Fibroblast of the aortic adventitia (primary cell): ENCODE measurements around the gene ANKMY1. TPM values are rescaled to one million over a fixed set of nuclear protein-coding genes. Genes with fewer than 3 reads are reported as not detected.

Experiments used
- DNase-seq: peaks from one replicate; pipeline ENCODE4 v3.0.0-alpha.2; 2010; ENCODE audit warnings: low read depth
- H3K4me3 ChIP-seq: 2 replicates; pipeline ENCODE4 v1.5.1; 2011; ENCODE audit warnings: low read depth, mild to moderate bottlenecking, control low read depth, low read length, moderate library complexity
- CTCF ChIP-seq: IDR thresholded peaks from 2 replicates; pipeline ENCODE4 v1.5.1; 2011; ENCODE audit warnings: mild to moderate bottlenecking, low read length, control low read depth, inconsistent platforms; ENCODE audit not compliant: insufficient read depth
- total RNA-seq: library from RNA; depleted of rRNA; stranded (reverse); fragments of >200 nt; gene quantifications from 2 replicates; pipeline ENCODE4 v1.2.3, GENCODE V29; 2012; ENCODE audit warnings: low replicate concordance

The ANKMY1 gene
- total RNA-seq, 1 donor: 11.0 TPM

- TF ChIP-seq CTCF: no peak
- DNase-seq: no peak
- no peak overlapping the region for H3K4me3 ChIP-seq
These were observed 95.6 kb downstream of the ANKMY1 start for GRCh38 chr2:240462073-240462706.

- TF ChIP-seq CTCF: no peak
- no peak for DNase-seq
- no peak overlapping the region for H3K4me3 ChIP-seq
These were observed 96.2 kb downstream of the ANKMY1 start for GRCh38 chr2:240461471-240462072.

DNA sequence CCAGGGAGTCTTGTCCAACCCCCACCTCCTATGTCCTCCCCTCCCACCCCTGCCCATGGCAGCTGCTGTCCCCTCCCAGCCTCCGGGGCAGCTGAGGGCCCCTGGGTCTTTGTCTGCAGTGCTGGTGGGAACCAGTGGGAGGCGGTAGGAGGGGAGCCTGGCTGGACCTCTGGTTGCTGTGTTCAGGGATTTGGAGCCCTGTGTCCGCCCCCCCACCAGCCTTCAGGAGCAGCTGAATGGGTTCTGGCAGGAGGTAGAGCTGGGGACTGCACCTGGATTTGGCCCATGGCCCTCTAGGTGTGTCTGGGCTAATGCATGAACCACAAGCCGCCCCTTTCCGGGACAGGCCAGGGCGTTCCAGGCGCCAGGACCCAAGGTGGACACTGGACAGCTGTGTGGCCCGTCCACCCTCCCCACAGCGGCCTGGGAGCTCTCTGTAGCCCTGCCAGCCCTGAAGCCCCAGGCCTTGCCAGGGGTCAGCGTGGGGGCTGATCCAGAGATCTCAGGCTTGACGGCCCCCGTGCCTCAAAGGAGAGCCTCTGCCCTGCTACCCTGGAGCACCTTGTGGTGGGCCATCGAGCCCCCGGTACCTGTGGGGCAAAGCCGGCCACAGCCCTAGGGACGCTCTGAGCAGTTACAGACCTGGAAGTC is 96.9 kb downstream of the ANKMY1 start:
- TF ChIP-seq CTCF: no peak
- DNase-seq: no peak
- H3K4me3 ChIP-seq: no peak overlapping the region

GRCh38 chr2:240460253-240460711 is 97.5 kb downstream of the ANKMY1 start:
- TF ChIP-seq CTCF: no peak
- H3K4me3 ChIP-seq: no peak overlapping the region
- DNase-seq: no peak

DNA sequence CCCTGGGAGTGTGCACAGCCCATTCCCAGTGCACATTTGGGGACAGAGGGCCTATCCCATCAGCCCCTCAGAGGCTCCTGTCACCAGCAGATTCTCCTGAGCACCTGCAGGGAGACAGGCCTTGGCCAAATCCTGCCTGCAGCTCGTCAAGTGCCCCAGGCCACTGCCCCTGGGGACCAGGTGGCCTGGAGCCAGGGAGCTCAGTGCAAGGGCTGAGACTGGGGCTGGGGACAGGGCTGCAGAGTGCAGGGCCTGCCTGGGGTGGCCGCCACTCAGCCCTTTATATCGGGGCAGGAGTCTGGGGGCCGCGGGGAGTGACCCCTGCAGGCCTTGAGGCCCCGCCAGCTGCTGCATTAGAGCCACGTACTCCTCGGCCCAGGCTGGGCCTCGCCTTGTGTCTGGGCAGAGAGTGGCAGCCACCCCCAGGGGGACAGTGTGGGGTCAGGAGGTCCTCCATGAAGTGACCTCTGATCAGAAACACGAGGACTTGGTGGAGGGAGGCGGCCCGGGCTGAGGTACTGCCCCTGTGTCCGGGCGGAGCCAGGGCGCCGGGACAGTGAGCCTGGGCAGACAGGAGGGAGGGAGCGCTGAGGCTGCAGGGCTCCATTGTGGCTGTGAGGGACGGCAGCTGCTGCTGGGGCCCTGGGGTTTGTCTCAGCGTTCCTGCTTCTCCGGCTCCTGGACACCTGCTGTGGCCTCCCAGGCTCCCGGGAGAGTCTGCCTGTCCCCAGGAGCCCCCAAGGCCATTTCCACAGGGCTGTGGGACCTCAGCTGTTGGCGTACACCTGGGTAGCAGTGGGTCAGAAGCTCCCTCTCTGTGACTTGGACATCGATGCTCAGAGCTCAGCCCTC is 98.2 kb downstream of the ANKMY1 start:
- no peak for DNase-seq
- TF ChIP-seq CTCF: no peak
- H3K4me3 ChIP-seq: no peak overlapping the region

GRCh38 chr2:240458900-240459391 is 98.8 kb downstream of the ANKMY1 start:
- DNase-seq: no peak
- no peak overlapping the region for H3K4me3 ChIP-seq

More at GRCh38 chr2:240458900-240459391, 98.8 kb downstream of the ANKMY1 start:
- no peak for TF ChIP-seq CTCF
